Erythroblast (primary cell): ENCODE data around the gene C7orf33.

Experiments used
- GATA1 ChIP-seq: IDR thresholded peaks from 2 replicates; pipeline ENCODE4 v1.6.1; 2011; ENCODE audit warnings: low read depth, mild to moderate bottlenecking, control low read depth, low read length, moderate library complexity
- POLR2A ChIP-seq: IDR thresholded peaks from 2 replicates; pipeline ENCODE4 v1.6.1; 2011; ENCODE audit warnings: mild to moderate bottlenecking, low read length

GRCh38 chr7:148556892-148557291, 33.7 kb upstream of the C7orf33 start:
- no peak for TF ChIP-seq POLR2A
- TF ChIP-seq GATA1, result no peak
